Measurements from ENCODE around the gene CCR6.

DNA sequence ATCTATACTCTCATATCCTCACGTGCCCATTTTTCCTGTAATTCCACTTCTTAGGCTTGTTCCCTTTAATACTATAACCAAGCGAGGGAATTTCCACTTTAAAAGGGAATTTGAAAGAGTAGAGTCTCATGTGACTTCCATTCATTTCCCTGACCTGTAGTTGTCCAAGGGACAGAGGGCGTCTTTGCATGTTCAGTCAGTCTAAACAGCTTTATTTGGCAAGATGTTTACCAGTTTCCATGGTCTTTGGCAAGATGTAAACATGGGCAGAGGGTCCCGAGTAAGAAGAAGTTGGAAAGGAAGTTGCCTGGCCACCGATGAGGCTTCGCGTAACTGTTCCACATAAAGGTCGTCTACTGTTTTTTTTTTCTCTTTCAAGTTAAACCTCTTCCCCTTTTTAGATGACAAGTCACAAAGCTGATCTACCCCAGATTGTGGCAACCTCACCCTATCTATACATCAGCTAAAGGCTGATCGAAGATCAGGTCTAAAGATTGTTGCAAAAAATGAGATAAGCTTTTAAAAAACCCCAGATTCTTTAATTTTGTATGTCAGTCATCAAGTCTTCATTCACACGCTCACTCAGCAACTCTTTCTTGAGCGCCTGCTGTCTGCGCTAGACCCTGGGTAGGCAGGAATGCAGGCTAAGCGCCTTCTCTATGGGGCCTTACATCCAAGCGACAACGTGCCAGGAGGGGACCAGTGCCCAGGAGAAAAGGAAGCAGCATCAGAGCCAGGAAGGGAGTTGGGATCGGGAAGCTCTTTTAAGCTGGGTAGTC lies 31.7 kb upstream of the CCR6 start:
- TF ChIP-seq EZH2 (IDR thresholded peaks at IDR 0.05; ENCODE audit: borderline replicate concordance): no peak
- TF ChIP-seq, protein P1, sequence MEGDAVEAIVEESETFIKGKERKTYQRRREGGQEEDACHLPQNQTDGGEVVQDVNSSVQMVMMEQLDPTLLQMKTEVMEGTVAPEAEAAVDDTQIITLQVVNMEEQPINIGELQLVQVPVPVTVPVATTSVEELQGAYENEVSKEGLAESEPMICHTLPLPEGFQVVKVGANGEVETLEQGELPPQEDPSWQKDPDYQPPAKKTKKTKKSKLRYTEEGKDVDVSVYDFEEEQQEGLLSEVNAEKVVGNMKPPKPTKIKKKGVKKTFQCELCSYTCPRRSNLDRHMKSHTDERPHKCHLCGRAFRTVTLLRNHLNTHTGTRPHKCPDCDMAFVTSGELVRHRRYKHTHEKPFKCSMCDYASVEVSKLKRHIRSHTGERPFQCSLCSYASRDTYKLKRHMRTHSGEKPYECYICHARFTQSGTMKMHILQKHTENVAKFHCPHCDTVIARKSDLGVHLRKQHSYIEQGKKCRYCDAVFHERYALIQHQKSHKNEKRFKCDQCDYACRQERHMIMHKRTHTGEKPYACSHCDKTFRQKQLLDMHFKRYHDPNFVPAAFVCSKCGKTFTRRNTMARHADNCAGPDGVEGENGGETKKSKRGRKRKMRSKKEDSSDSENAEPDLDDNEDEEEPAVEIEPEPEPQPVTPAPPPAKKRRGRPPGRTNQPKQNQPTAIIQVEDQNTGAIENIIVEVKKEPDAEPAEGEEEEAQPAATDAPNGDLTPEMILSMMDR (IDR thresholded peaks at IDR 0.05; ENCODE audit: poor library complexity): no peak

Measured in hepatocyte (in vitro differentiated cells).